Keratinocyte (primary cell): ENCODE data around the gene GNG2. TPM values are rescaled to one million over a fixed set of nuclear protein-coding genes. Genes with fewer than 3 reads are reported as not detected.

Experiments
- DNase-seq: peaks from one replicate; pipeline ENCODE4 v3.0.0-alpha.2; 2011; ENCODE audit warnings: low read depth, missing footprints, low spot score
- FAIRE-seq: peaks from 2 replicates; lab custom pipeline; 2011; peaks lifted over from hg19 to GRCh38; lab: Jason Lieb, UNC
- H2AFZ ChIP-seq: 2 replicates; pipeline ENCODE4 v1.6.0; 2012; ENCODE audit warnings: low read length, control low read depth, inconsistent platforms; ENCODE audit not compliant: control insufficient read depth
- H3K27ac ChIP-seq: 2 replicates; pipeline ENCODE4 v1.5.1; 2011; ENCODE audit warnings: low read length; ENCODE audit not compliant: control insufficient read depth, insufficient read depth
- H3K27me3 ChIP-seq: 3 replicates; pipeline ENCODE4 v1.6.0; 2011; ENCODE audit warnings: low read length; ENCODE audit not compliant: control insufficient read depth, insufficient read depth; ENCODE audit errors: extremely low read depth
- H3K36me3 ChIP-seq, 2 experiments: 2 replicates in 1 of 2; 3 replicates in 1 of 2; pipeline ENCODE4 v1.5.1; 2011; ENCODE audit warnings: low read length in 2 of 2, mild to moderate bottlenecking in 1 of 2; ENCODE audit not compliant: control insufficient read depth in 2 of 2, insufficient read depth in 2 of 2; ENCODE audit errors: extremely low read depth in 1 of 2
- H3K4me1 ChIP-seq: 3 replicates; pipeline ENCODE4 v1.5.1; 2011; ENCODE audit warnings: low read length; ENCODE audit not compliant: control insufficient read depth, insufficient read depth; ENCODE audit errors: extremely low read depth
- H3K4me2 ChIP-seq: 3 replicates; pipeline ENCODE4 v1.6.0; 2011; ENCODE audit warnings: low read depth, low read length; ENCODE audit not compliant: control insufficient read depth, insufficient read depth; ENCODE audit errors: extremely low read depth
- H3K4me3 ChIP-seq, 3 experiments: fragments of 200-600 bp in 1 of 3; sonication (generic) in 1 of 3; 2 replicates in 2 of 3; 3 replicates in 1 of 3; pipeline ENCODE4 v1.5.1; 2011 to 2016; ENCODE audit warnings: low read length in 3 of 3, mild to moderate bottlenecking in 3 of 3, control low read depth in 2 of 3, inconsistent platforms in 1 of 3, low read depth in 1 of 3, mixed read lengths in 1 of 3, mixed run types in 1 of 3, moderate library complexity in 1 of 3; ENCODE audit not compliant: control insufficient read depth in 2 of 3, insufficient read depth in 2 of 3; ENCODE audit errors: extremely low read depth in 1 of 3
- H3K79me2 ChIP-seq: 2 replicates; pipeline ENCODE4 v1.6.0; 2012; ENCODE audit warnings: low read length; ENCODE audit not compliant: control insufficient read depth, insufficient read depth
- H3K9ac ChIP-seq: 3 replicates; pipeline ENCODE4 v1.6.0; 2011; ENCODE audit warnings: low read length; ENCODE audit not compliant: control insufficient read depth, insufficient read depth; ENCODE audit errors: extremely low read depth
- H3K9me1 ChIP-seq: 3 replicates; pipeline ENCODE4 v1.6.0; 2011; ENCODE audit warnings: low read length; ENCODE audit not compliant: control insufficient read depth, insufficient read depth; ENCODE audit errors: extremely low read depth
- H3K9me3 ChIP-seq: 2 replicates; pipeline ENCODE4 v1.5.1; 2012; ENCODE audit warnings: low read depth, low read length; ENCODE audit not compliant: control insufficient read depth
- H4K20me1 ChIP-seq: 3 replicates; pipeline ENCODE4 v1.6.0; 2011; ENCODE audit warnings: low read length; ENCODE audit not compliant: control insufficient read depth, insufficient read depth; ENCODE audit errors: extremely low read depth
- CTCF ChIP-seq, 3 experiments: IDR thresholded peaks in 1 of 3; conservative IDR thresholded peaks in 1 of 3; optimal IDR thresholded peaks in 1 of 3; 2 replicates in 2 of 3; 3 replicates in 1 of 3; pipeline versions ENCODE3 to v1.5.1; 2011; ENCODE audit warnings: low read length in 3 of 3, mild to moderate bottlenecking in 3 of 3, moderate library complexity in 2 of 3, control low read depth in 1 of 3, inconsistent platforms in 1 of 3; ENCODE audit not compliant: insufficient read depth in 2 of 3; ENCODE audit errors: extremely low read depth in 1 of 3
- EZH2 ChIP-seq: IDR thresholded peaks from one replicate; pipeline ENCODE4 v1.6.1; 2012; ENCODE audit warnings: inconsistent platforms, mild to moderate bottlenecking, low read length, moderate library complexity
- dilution Hi-C: fragments of 300-500 bp; cut with MboI; formaldehyde crosslinking; loops from one replicate; pipeline ENCODE4 v1.7.0; 2020; ENCODE audit warnings: low sequenced_read_pairs; ENCODE audit not compliant: extremely low pct_ligation_motif_present
- polyA plus RNA-seq, 5 experiments: library from polyadenylated mRNA; depleted of rRNA in 3 of 5; stranded (reverse) in 3 of 5; stranded (forward) in 1 of 5; unstranded in 1 of 5; fragments of >200 nt; gene quantifications; 1 replicate in 1 of 5; 2 replicates in 3 of 5; 3 replicates in 1 of 5; pipeline versions ENCODE4 v1.2.1 to v1.2.3, GENCODE V29; 2011 to 2012; ENCODE audit warnings: missing spikeins in 2 of 5, low read depth in 1 of 5, low replicate concordance in 1 of 5

GNG2 gene
- polyA plus RNA-seq, 1 donor (not counting 4 experiments of a cell fraction or from before 2014, with no cell fraction given): 0.28 TPM

GRCh38 chr14:51929166-51929565, 68.8 kb downstream of the GNG2 start:
- Histone ChIP-seq H3K4me3 (no peak overlapping the region), H3K4me1 (peaks cover 14% of the 10 kb centered on the region), H2AFZ (no peak overlapping the region), H3K27ac (no peak overlapping the region), H3K27me3 (no peaks in the 10 kb centered on the region), H4K20me1 (no peaks in the 10 kb centered on the region), H3K9me3 (no peaks in the 10 kb centered on the region), H3K9ac (no peak overlapping the region), H3K9me1 (no peaks in the 10 kb centered on the region), H3K36me3 (no peaks in the 10 kb centered on the region), H3K4me2 (peak overlapping the region; percentile 30), H3K79me2 (no peaks in the 10 kb centered on the region)
- dilution Hi-C loops: no loop called here
- FAIRE-seq (peak; percentile 73), DNase-seq (no peak)
- TF ChIP-seq EZH2: no peak
- TF ChIP-seq CTCF (optimal IDR thresholded peaks at IDR 0.05 in 1 of 3, IDR thresholded peaks at IDR 0.05 in 1 of 3, conservative IDR thresholded peaks at IDR 0.05 in 1 of 3; ENCODE audit: extremely low read depth in 1 of 3, insufficient read depth in 2 of 3, low read length in 3 of 3): no peak

- H4K20me1 ChIP-seq: no peaks in the 10 kb centered on the region
- no peaks in the 10 kb centered on the region for H3K27me3 ChIP-seq
- dilution Hi-C loops: no loop called here
- H3K9me1 ChIP-seq: no peaks in the 10 kb centered on the region
- DNase-seq: no peak
- no peak overlapping the region for H3K4me3 ChIP-seq
- H3K9ac ChIP-seq: no peak overlapping the region
- no peaks in the 10 kb centered on the region for H3K79me2 ChIP-seq
- no peak overlapping the region for H2AFZ ChIP-seq
- no peak overlapping the region for H3K27ac ChIP-seq
- H3K4me1 ChIP-seq: peaks cover 14% of the 10 kb centered on the region
- no peaks in the 10 kb centered on the region for H3K9me3 ChIP-seq
- no peaks in the 10 kb centered on the region for H3K36me3 ChIP-seq
- TF ChIP-seq CTCF (optimal IDR thresholded peaks at IDR 0.05 in 1 of 3, IDR thresholded peaks at IDR 0.05 in 1 of 3, conservative IDR thresholded peaks at IDR 0.05 in 1 of 3; ENCODE audit: extremely low read depth in 1 of 3, insufficient read depth in 2 of 3, low read length in 3 of 3) (no peak), EZH2 (no peak)
- no peak for FAIRE-seq
- H3K4me2 ChIP-seq: no peak overlapping the region
Observed at GRCh38 chr14:51929910-51930682, 69.7 kb downstream of the GNG2 start.
